Testis (tissue), 2 donors: Measurements from ENCODE around the gene EXOSC5.

Source experiments
- CTCF ChIP-seq, 3 experiments: fragments of 450-650 bp in 2 of 3; fragments of 200-600 bp in 1 of 3; sonication (generic) in 1 of 3; IDR thresholded peaks; one replicate each; pipeline ENCODE4 v1.5.1; 2016 to 2019; ENCODE audit warnings: antibody characterized with exemption in 3 of 3, mild to moderate bottlenecking in 2 of 3, moderate library complexity in 1 of 3
- POLR2A ChIP-seq: fragments of 450-650 bp; IDR thresholded peaks from one replicate; pipeline ENCODE4 v1.6.1; 2017; ENCODE audit warnings: antibody characterized with exemption, mild to moderate bottlenecking, moderate library complexity

- TF ChIP-seq CTCF (IDR thresholded peaks at IDR 0.05) (no peak), POLR2A (no peak)
These were observed 28.3 kb upstream of the EXOSC5 start for GRCh38 chr19:41425174-41426115.
